T-helper 2 cell treated with Interferon-gamma antibody and Interleukin-4, amounts not matched to agents 100 ng/mL and 5 ng/mL, for 36 hours (primary cell): Measurements from ENCODE around the gene TRIM28. TPM values are rescaled to one million over a fixed set of nuclear protein-coding genes. Genes with fewer than 3 reads are reported as not detected.

ENCODE experiments used
- intact Hi-C: fragments of 100-400 bp; cut with micrococcal nuclease; formaldehyde crosslinking; loops from one replicate; pipeline ENCODE4 v1.15.1; 2023
- total RNA-seq: library from RNA; stranded (reverse); gene quantifications from 2 replicates; pipeline ENCODE4 v1.2.3, GENCODE V29; 2022

Gene TRIM28
- total RNA-seq, 1 donor from 2014 or later = 517 TPM

DNA sequence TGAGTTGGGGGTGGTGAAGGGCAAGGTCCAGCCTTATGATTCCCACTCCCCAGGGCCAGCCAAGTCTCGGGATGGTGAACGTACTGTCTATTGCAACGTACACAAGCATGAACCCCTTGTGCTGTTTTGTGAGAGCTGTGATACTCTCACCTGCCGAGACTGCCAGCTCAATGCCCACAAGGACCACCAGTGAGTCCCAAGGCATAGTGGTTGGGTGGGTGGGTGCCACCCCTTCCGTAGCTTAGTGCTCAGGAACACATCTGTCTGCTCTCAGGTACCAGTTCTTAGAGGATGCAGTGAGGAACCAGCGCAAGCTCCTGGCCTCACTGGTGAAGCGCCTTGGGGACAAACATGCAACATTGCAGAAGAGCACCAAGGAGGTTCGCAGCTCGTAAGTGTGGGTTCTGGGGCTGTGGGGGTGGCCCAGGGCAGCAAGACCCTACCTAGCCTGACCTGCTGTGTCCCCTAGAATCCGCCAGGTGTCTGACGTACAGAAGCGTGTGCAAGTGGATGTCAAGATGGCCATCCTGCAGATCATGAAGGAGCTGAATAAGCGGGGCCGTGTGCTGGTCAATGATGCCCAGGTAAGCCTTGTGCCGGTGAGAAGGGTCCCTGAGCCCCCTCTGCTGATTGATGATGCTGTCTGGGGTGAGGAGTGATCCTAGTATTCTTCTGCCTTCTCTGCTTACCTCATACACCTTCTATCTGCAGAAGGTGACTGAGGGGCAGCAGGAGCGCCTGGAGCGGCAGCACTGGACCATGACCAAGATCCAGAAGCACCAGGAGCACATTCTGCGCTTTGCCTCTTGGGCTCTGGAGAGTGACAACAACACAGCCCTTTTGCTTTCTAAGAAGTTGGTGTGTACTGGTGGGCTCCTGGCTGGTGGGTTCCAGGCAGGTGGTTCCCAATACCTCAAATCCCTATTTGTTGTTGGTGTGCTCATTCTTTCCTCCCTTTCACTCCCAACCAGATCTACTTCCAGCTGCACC, 3.8 kb downstream of the TRIM28 start:
- intact Hi-C loops = no loop called here

DNA sequence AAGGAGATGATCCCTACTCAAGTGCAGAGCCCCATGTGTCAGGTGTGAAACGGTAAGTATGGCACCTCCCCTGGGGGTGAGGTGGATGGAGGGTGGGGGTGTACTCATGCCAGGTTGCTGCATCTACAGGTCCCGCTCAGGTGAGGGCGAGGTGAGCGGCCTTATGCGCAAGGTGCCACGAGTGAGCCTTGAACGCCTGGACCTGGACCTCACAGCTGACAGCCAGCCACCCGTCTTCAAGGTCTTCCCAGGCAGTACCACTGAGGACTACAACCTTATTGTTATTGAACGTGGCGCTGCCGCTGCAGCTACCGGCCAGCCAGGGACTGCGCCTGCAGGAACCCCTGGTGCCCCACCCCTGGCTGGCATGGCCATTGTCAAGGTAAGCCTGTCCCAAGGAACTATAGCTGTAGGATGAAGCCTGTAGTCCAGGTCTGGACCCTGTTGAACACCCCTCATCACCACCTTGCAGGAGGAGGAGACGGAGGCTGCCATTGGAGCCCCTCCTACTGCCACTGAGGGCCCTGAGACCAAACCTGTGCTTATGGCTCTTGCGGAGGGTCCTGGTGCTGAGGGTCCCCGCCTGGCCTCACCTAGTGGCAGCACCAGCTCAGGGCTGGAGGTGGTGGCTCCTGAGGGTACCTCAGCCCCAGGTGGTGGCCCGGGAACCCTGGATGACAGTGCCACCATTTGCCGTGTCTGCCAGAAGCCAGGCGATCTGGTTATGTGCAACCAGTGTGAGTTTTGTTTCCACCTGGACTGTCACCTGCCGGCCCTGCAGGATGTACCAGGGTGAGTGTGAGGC, 5.2 kb downstream of the TRIM28 start:
- intact Hi-C loops = no loop called here

DNA sequence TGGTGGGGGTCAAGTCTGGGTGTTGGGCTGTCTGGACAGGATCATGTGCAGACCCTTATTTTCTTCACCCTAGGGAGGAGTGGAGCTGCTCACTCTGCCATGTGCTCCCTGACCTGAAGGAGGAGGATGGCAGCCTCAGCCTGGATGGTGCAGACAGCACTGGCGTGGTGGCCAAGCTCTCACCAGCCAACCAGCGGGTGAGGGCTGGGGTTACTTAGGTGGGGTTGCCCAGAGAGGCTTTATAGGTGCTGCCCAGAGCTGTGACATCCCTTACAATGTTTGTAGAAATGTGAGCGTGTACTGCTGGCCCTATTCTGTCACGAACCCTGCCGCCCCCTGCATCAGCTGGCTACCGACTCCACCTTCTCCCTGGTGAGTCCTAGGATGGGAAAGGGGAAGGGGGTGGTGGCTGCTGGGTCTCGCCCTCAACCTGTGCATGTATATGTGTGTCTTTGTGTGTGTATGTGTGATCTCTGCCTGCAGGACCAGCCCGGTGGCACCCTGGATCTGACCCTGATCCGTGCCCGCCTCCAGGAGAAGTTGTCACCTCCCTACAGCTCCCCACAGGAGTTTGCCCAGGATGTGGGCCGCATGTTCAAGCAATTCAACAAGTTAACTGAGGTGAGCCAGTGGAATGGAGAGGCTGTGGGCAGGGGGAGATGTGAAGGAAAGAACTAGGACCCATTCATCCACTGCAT, 5.9 kb downstream of the TRIM28 start:
- intact Hi-C loops = no loop called here

DNA sequence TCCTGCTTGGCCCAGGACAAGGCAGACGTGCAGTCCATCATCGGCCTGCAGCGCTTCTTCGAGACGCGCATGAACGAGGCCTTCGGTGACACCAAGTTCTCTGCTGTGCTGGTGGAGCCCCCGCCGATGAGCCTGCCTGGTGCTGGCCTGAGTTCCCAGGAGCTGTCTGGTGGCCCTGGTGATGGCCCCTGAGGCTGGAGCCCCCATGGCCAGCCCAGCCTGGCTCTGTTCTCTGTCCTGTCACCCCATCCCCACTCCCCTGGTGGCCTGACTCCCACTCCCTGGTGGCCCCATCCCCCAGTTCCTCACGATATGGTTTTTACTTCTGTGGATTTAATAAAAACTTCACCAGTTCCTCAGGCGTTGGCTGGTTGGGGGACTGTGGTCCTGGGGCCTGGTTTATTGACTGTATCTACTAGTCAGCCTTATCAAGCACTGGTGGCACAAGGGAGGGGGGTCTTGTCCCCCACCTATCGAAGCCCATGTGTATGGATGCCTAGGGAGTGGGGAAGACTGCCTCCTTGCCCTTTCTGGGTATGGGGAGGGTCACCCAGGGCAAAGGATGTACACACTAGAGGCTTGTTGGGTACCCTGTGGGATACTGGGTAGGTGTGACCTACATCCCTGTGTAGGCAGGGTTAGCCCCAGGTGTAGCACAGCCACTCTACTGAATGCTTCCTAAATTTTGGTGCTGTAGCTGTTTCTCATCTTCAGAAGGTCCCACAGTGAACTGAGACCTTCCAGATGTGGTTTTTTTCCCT, 6.7 kb downstream of the TRIM28 start:
- intact Hi-C loops = no loop called here

DNA sequence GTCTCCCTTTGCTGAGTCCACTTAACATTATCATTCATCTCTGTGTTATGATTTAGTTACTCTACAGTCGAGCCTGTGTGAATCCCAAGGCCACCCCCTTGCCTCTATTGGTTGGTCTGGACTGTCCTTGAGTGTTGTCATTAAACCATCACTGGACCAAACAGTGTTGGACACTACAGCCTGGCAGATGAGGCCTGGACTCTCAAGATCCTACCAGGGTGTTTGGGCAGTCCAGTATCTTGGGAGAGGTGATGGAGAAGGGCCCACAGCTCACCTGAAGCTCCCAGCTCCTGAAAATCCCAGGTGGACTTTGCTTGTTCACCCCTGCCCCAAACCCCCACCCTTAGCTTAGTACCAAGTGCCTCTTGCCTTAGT, 7.2 kb downstream of the TRIM28 start:
- intact Hi-C loops = no loop called here

DNA sequence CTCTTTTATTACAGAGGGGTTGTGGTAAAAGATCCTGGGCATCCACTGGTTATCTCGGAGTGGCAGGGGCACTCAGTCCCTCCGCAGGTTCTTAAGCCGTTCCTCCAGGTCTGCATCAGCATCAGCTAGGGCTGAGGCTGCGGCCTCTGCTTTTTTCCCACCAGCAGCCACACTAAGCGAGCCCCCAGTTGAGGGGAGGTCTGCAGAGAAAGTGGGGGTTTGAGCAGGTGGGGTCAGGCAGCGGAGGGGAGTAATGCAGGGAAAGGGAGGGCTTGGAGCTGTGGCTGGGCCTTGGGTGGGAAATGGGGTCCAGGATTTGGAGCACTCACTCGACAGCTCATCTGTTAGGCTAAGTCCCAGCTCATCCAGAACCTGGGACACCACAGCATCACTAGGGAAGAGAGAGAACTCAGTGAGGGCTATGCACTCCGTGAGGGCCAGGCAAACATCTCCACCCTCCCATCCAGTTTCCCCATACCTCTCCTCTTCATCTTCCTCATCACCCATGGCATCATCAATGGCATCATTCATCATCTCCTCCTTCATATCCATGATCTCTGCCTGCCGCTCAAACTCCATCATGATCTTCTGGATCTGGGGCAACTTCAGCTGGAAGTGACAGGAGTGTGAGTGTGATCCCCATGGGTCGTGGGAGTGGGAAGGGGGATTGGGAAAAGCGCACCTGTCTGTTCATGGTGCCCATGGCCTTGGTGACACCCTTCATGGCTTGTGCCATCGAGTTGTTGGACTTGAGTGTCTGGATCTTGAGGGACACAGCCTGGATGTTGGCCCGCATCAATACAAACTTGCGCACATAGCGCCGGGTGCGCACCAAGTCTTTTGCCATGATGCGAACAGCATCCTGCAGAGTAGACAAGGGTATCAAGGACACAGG, 8.0 kb downstream of the TRIM28 start:
- intact Hi-C loops = no loop called here

DNA sequence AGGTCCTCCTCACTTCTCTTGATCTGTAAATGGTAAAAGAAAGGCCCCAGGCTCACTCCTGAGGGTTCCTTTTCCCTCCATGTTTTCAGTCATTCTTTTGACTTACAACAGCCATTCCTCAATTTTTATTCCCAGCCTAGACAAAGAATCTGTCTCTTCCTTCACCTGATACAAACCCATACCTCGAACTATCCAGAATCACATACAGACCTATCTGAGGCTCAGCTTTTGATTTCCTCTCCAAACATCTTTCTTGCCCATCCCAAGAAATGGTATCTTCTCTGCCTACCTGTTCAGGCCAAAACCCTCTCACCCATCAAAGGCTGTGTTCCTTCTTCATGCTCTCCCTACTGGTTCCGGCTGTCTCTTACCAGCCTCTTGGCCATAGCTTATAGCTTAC, 8.8 kb downstream of the TRIM28 start:
- intact Hi-C loops = no loop called here

DNA sequence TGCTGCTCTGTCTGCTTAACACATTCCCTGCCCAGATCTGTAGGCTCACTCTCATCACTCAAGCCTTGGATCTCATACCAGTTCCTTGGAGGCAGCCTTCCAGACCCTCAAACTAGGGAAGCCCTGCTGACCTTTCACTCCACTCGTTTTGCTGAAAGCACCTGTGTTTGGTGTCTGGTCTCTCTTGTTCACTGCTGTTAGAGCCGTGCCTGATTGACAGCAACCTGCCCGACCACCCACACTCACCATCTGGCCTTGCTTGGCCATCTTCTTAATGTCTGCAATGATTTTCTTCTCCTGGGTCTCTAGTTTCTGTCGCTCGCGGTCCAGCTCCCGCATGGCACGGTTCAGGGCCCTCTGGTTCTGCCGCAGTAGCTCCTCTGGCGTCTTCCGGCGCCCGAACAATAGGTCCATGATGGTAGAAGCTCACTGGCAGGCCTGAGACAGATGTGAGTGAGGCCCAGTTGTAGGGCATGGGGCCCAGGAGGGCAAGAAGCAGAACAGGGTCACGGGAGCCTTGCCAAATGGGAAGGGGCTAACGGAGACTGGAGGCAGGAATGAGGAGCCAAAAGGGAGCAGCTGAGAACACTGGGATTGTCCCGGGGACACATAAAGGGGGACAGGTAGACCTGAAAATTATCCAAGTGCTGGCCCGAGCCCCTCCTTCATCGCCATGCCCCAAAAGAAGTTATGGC, 10.1 kb downstream of the TRIM28 start:
- intact Hi-C loops = no loop called here

DNA sequence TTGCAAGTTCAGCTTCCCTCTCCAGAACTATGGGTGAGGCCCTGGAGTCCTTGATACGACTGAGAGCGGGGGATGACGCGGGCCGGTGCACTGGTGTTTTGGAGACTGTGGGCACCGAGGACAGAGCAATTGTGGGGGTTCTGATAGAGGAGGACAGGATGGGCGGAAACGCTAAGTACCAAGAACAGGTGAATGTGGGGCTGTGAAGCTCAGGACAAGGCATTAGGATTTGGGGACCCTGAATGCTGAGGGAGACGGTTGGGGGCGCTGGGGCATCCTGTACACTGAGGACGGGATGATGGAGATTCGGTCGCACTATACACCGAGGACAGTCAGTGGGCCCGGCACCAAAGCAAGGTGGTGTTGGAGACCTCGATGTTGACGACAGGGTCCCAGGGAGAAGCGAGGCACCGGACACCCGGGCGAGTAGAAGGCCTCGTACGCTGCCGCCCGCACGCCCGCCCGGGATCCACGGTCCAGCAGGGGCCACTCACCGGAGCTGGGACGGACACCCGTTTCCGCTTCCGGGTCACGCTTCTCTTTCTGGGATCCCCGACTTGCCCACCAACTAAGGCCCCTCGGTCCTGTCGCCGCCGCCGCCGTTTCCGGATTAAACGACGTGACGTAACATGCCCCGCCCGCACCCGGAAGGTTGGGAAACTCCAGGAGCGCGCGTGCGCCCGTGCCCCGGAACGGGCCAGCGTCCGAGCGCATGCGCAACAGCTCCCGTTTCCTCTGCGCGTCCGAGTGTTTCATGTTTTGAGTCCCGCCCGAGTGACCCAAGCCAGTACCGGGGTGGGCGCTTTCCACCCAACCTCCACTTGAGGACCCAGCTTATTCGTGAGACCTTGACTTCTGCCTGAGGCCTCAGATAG, 10.9 kb downstream of the TRIM28 start, which contains the start of gene CHMP2A:
CHMP2A (minus strand) TSS at position 612 of the 875 bp plus-strand sequence. CDS start 893 bp downstream, outside the sequence.
- intact Hi-C loops = loop anchor here (1.0 kb wide), 2 partner anchors 10 to 35 kb away; partner anchors contain the start of genes TRIM28 and ZBTB45

DNA sequence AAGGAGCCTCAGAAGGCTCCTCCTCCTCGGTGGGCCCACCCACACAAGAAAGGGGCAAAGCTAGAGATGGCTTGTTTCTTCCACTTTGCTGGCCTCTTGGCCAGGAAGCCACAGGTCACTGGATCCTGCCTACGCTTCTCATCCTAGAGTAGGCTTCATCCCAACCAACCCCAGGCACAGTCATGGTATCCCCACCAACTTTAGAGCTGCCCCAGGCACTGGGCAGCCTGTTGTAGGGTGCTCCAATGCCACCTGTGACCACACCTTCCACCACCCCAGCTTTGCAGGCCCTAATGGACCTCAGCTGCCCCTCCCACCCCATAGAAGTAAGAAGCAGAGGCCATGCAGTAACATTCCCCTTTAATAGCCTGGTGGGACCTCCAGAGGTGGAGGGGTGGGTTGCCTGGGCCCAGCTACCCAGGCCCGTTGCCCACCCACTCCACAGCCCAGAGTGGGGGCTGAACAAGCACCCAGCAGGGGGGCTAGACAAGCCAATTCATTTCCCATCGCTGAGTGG, 11.6 kb downstream of the TRIM28 start:
- intact Hi-C loops = loop anchor here (1.0 kb wide), 2 partner anchors 11 to 36 kb away; partner anchors contain the start of genes TRIM28 and ZBTB45

DNA sequence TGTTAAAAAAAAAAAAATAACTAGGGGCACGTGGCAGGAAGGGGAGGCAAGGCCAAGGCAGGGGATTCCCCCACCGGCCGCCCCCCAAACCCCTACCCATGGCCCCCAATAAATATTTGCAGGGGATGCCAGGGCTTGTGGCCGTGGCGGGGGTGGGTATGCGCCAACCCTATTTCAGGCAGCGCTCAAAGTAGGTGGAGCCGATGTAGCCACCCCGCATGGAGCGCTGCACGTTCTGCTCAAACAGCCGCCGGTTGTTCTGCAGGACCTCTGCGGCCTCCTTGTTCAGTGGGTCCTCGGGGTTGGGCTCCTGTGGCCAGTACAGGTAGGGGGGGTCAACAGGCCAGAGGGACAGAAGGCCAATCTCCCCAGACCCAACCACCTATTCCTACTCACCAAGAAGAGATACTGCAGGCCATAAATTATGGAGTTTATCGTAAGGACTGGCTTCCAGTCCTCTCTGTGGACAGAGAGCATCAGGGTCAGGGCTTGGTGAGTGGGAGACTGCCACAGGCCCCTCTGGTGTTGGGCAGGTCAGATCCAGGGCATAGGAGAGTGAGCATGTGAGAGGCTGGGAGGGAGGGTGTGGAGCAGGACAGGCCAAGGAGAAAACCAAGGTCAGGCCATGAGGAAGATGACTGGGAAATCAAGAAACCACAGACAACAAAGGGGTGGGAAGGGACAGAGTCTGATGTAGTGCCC, 12.2 kb downstream of the TRIM28 start:
- intact Hi-C loops = loop anchor here (1.0 kb wide), 2 partner anchors 12 to 37 kb away; partner anchors contain the start of genes TRIM28 and ZBTB45

DNA sequence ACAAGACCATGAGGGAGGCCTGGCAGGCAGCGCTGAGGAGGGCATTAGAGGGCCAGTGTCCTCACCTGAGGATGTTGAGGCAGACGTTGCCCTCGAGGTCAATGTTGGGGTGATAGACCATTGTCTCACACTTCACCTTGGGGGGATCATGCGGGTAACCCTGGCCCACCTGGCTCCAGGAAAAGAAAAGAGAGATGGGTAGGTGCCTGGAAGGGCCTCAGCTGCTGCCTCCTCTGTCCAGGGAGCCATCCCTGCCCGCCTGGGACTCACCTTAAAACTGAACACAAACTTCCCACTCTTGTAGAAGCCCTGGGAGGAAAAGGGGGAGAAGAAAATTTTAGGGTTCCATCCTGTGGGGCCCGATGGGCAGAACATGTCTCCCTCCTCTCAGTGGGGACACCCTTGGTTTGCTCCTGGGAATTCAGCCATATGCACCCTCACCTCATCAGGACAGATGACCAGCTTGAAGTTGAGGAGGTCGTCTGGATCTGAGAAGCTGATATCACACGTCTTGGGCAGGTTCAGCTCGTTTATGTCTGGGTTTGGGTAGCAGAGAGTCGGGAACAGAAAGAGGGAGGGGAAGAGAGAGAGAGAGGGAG, 12.9 kb downstream of the TRIM28 start:
- intact Hi-C loops = no loop called here

DNA sequence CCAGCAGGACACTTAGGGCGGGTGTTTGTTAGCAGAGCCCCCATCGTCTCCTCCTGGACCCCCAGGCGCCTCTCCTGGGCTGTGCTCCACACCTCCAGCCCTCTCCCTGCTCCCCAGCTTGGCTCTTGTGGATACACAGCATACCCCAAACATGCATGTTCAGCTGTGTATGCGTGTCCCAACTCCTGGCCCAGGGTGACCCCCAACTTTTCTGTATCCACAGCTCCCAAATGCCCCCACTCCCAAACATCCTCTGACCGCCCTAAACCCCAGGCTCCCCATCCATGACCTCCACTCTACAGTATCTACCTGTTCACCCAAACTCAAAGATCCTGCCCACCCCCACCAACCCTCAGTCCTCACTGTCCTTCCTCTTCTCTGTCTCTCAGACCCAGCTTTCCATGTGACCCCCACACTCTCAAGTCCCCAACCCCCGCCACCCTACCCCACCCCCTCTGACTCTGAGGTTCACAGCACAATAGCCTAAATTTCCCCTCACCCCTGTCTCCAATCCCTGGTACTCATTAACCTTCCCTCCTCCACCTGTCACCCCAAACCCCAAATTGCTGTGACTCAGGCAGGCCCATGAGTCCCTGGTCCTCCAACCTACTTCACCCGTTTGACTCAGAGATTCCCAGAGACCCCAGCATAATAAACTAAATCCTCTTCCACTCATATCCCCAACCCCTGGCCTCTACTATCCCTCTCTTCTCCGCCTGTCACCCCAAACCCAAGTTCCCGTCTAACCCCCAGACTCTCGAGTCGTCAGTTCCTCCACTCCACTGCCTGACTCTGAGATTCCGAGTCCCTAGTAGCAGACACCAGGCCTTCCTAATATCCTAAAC, 13.6 kb downstream of the TRIM28 start:
- intact Hi-C loops = no loop called here

DNA sequence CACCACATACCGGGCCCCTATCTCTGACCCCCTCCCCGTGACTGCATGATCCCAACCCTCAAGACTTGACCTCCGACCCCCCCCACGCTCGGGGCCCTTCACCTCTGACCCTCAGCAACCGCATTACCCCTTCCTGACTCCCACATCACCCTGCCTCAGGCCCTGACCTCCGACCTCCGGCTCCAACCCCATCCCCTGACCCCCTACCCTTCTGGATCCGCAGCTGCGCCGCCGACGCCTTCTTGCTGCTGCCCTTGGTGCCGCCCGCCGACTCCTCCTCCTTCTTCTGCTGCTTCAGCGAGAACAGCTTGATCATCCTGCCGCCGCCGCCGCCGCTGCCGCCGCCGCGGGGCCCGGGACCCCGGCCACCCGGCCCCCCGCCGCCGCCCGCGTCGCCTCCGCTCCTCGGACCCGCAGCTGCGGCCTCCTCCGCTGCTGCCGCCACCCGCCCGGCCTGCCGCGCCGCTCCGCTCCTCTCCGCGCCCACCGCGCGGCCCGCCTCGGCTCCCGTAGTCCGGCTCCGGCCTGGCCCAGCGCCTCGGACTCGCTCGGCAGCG, 14.3 kb downstream of the TRIM28 start, which contains the start of gene UBE2M:
UBE2M (minus strand) TSS at position 546 of the 557 bp plus-strand sequence; CDS start at position 316, 230 bp downstream.
- intact Hi-C loops = no loop called here
